Neutrophil (primary cell): ENCODE measurements around the gene TMIE.

Experiments
- H3K27ac ChIP-seq: fragments of 200-600 bp; sonication (generic); 2 replicates; pipeline ENCODE4 v1.5.1; 2016; ENCODE audit warnings: mild to moderate bottlenecking, moderate library complexity
- H3K27me3 ChIP-seq: fragments of 200-600 bp; sonication (generic); 2 replicates; pipeline ENCODE4 v1.6.0; 2016; ENCODE audit warnings: mild to moderate bottlenecking
- H3K36me3 ChIP-seq: fragments of 200-600 bp; sonication (generic); 2 replicates; pipeline ENCODE4 v1.5.1; 2017
- H3K4me1 ChIP-seq, 2 experiments: fragments of 200-600 bp in 1 of 2; sonication (generic) in 1 of 2; 1 replicate in 1 of 2; 2 replicates in 1 of 2; pipeline versions ENCODE4 v1.5.1 to v1.6.1; 2013 to 2016; ENCODE audit warnings: low read depth in 1 of 2, low read length in 1 of 2, mild to moderate bottlenecking in 1 of 2, moderate library complexity in 1 of 2; ENCODE audit not compliant: control insufficient read depth in 1 of 2, insufficient read depth in 1 of 2
- H3K4me3 ChIP-seq, 2 experiments: fragments of 200-600 bp in 1 of 2; sonication (generic) in 1 of 2; 1 replicate in 1 of 2; 2 replicates in 1 of 2; pipeline ENCODE4 v1.5.1; 2013 to 2016; ENCODE audit warnings: low read depth in 1 of 2, low read length in 1 of 2, mild to moderate bottlenecking in 1 of 2, moderate library complexity in 1 of 2
- H3K9me3 ChIP-seq: fragments of 200-600 bp; sonication (generic); 2 replicates; pipeline ENCODE4 v1.5.1; 2016
- TF ChIP-seq, protein P1 (sequence below): fragments of 200-600 bp; sonication (generic); IDR thresholded peaks from 2 replicates; pipeline ENCODE4 v1.5.1; 2016; ENCODE audit warnings: antibody characterized with exemption

TMIE gene

DNA sequence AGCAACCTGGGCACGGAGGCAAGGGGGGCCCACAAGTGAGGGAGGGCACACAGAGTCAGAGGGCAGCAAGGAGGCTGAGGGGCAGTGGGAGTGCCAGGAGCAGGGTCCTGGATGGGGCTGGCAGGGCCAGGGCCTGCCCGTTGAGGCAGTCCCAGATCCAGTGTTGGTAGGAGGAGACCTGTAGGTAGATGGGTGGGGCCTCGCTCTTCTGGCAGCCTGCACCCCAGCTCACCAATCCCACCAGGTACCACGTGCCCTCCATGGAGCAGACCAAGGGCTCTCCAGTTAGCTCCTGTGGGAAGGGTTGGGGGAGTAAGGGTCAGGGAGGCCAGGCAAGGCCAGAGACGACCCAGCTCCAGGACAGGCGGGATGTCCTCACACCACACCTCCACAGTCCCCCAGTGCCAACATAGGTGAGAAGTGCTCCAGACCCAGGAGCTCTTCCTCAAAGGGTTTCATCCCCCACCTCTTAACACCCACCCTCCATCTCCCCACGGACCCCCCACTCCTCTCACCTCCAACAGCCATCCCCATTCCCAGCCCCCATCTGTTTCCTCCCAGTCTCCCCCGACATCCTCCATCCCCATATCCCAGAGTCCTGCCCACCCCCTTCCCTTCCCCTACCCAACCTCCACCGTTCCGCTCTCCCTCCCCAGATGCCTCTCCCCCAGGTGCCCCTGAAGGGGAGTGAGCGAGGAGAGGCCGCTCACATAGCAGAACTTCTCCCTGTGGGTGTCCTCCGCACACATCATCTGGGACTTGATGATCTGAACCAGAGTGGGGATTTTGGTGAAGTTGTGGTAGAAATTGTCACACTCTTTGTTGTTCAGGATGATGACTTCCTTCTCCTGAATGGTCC lies 11.2 kb downstream of the TMIE start:
- no peaks in the 10 kb centered on the region for H3K36me3 ChIP-seq
- TF ChIP-seq, protein P1, sequence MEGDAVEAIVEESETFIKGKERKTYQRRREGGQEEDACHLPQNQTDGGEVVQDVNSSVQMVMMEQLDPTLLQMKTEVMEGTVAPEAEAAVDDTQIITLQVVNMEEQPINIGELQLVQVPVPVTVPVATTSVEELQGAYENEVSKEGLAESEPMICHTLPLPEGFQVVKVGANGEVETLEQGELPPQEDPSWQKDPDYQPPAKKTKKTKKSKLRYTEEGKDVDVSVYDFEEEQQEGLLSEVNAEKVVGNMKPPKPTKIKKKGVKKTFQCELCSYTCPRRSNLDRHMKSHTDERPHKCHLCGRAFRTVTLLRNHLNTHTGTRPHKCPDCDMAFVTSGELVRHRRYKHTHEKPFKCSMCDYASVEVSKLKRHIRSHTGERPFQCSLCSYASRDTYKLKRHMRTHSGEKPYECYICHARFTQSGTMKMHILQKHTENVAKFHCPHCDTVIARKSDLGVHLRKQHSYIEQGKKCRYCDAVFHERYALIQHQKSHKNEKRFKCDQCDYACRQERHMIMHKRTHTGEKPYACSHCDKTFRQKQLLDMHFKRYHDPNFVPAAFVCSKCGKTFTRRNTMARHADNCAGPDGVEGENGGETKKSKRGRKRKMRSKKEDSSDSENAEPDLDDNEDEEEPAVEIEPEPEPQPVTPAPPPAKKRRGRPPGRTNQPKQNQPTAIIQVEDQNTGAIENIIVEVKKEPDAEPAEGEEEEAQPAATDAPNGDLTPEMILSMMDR, result no peak

DNA sequence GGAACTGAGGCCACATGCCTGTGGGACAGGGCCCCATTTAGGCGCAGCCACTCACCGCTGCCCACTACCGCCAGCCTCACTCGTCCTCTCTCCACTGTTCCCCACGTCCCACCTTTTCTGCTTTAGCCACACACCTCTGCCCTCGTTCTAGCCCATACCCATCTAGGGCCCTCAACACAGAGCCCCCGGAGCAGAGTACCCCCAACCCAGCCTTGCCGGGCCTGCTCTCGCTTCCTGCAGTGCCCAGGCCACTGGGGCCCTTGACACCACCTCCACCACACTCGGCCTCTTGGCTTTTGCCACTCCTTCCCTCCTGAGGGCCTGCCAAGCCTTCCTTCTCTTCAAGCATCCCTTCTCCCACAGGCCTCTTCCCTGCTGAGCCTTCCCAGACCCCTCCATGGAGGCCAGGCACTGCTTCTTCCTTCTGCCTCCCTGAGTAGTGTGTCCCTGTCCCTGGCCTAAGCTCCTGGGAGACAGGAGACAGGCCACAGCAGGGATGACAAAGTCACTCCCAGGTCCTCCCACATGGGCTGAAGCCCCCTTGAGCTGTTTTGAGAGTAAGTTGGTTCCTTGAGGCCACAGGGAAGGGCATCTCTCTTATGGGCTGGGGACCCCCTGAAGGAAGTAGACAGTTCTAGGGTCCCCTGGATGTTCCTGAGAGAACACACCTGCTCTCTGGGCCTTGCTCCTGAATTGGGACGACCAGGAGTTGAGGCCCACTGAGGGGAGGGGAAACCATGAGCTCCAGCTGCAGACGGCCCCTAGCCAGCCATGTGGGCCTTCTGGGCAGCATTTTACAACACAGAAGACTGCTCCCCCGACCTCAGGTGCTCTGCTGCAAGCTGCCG lies 12.1 kb downstream of the TMIE start:
- H3K9me3 ChIP-seq, result no peaks in the 10 kb centered on the region
- H3K4me3 ChIP-seq, result no peak overlapping the region
- H3K27me3 ChIP-seq, result peaks cover 6% of the 10 kb centered on the region
- TF ChIP-seq, protein P1, result no peak
- no peaks in the 10 kb centered on the region for H3K4me1 ChIP-seq
- no peak overlapping the region for H3K27ac ChIP-seq
- H3K36me3 ChIP-seq, result no peaks in the 10 kb centered on the region

More for the DNA sequence above, 11.2 kb downstream of the TMIE start:
- no peaks in the 10 kb centered on the region for H3K27me3 ChIP-seq
- no peak overlapping the region for H3K4me3 ChIP-seq
- no peaks in the 10 kb centered on the region for H3K4me1 ChIP-seq
- H3K27ac ChIP-seq, result no peak overlapping the region
- H3K9me3 ChIP-seq, result no peaks in the 10 kb centered on the region

DNA sequence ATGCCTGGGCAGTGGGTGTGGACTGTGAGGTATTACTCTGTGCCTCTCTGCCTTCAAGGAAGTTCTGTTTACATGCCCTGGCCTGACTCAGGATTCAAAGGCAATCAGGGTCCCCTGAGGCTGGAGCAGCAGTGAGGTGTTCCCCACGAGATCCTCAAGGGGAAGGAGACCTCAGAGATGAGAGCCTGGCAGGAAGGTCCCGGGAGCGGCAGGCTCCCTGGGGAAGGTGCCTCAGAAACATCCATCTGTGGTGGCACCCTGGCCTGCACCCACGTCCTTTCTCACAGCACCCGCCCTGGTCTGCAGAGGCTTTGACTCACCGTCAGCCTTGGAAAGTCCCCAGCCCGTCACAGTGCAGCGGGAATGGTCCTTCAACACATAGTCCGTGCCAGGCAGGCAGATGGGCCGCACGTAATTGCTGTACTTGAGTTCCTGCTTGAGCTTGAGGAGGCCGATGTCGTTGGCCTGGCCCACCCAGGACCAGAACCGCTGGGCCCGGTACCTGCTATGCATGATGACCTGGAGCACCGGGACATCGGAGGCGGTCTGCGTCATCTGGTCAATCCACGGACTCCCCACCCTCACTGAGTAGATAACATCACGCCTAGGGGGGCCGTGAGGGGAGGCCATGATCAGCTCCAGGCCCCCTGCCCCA lies 12.8 kb downstream of the TMIE start:
- Histone ChIP-seq H3K9me3 (no peaks in the 10 kb centered on the region), H3K27ac (no peak overlapping the region), H3K36me3 (no peaks in the 10 kb centered on the region), H3K4me1 (no peaks in the 10 kb centered on the region), H3K27me3 (peaks cover 14% of the 10 kb centered on the region), H3K4me3 (no peak overlapping the region)
- TF ChIP-seq, protein P1, result no peak

DNA sequence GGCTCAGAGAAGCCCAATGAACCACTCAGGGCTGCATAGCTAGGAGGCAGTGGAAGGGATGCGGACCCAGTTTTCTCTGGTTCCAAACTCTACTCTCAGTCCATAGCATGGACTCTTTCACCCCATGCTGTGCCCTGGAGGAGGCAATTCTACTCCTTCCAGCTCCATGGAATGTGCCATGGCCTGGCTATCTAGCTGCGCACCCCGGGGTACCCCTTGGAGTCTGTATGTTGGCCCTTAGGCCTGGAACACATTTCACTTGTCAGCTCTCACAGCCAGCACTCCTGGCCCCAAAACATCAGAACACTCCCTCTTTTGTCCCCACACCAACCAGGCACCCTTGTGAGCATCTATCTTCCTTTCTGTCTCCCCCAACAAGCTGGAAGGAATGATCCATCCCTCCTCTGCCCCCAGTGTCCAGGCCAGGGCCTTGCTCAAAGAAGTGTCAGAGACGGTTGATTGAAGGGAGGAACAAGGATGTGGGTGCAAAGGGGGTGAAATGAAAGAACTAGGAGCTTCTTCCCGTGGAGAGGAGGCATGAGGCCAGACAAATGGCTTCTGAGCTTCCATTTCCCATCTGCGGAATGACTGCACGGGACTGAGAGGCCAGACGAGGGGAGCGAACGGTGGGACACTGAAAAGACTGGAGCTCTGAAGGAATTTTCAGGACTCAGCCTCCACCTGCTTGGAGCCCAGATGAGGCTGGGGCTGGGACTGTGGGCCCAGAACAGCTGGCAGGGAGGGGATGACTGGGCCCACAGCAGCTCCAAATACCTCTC lies 13.7 kb downstream of the TMIE start:
- peaks cover 21% of the 10 kb centered on the region for H3K27me3 ChIP-seq
- no peaks in the 10 kb centered on the region for H3K4me1 ChIP-seq
- TF ChIP-seq, protein P1, result no peak
- no peaks in the 10 kb centered on the region for H3K9me3 ChIP-seq
- H3K4me3 ChIP-seq, result no peak overlapping the region
- H3K36me3 ChIP-seq, result no peaks in the 10 kb centered on the region
- H3K27ac ChIP-seq, result no peak overlapping the region
